Kidney epithelial cell (primary cell): ENCODE data around the gene ETV7. TPM values are rescaled to one million over a fixed set of nuclear protein-coding genes. Genes with fewer than 3 reads are reported as not detected.

ENCODE experiments used
- DNase-seq: peaks from one replicate; pipeline ENCODE4 v3.0.0-alpha.2; 2010; ENCODE audit warnings: low read depth
- H3K27me3 ChIP-seq: 2 replicates; pipeline ENCODE4 v1.6.0; 2011; ENCODE audit warnings: low read length; ENCODE audit not compliant: control insufficient read depth, insufficient read depth
- H3K36me3 ChIP-seq: 2 replicates; pipeline ENCODE4 v1.5.1; 2011; ENCODE audit warnings: low read length; ENCODE audit not compliant: control insufficient read depth, insufficient read depth
- H3K4me3 ChIP-seq: 2 replicates; pipeline ENCODE4 v1.5.1; 2011; ENCODE audit warnings: low read depth, mild to moderate bottlenecking, control low read depth, low read length
- CTCF ChIP-seq: IDR thresholded peaks from 2 replicates; pipeline ENCODE4 v1.5.1; 2011; ENCODE audit warnings: mild to moderate bottlenecking, moderate library complexity, low read length, control low read depth, inconsistent platforms; ENCODE audit not compliant: insufficient read depth, poor library complexity, severe bottlenecking
- total RNA-seq: library from RNA; depleted of rRNA; stranded (reverse); fragments of >200 nt; gene quantifications from 2 replicates; pipeline ENCODE4 v1.2.3, GENCODE V29; 2015

The ETV7 gene
- total RNA-seq, 1 donor from 2014 or later = 8.4 TPM

- Histone ChIP-seq H3K27me3 (peaks cover 6% of the 10 kb centered on the region), H3K4me3 (no peak overlapping the region), H3K36me3 (no peaks in the 10 kb centered on the region)
- no peak for DNase-seq
- TF ChIP-seq CTCF = no peak
Observed at GRCh38 chr6:36376742-36377141, 10.7 kb downstream of the ETV7 start.

DNA sequence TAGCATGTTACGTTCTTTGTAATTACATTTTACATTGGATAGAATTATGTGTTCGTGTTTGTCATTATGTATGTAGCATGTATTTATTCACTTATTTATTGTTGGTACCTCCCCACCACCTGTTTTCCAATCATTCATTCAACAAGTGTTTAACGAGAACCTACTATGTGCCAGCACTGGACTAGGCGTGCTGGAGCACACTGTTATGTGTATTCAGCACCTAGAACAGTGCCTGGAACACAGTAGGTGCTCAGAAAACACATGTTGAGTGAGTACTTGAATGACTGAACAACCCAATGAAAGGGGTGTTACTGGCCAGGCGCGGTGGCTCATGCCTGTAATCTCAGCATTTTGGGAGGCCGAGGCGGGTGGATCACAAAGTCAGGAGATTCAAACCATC lies 11.3 kb downstream of the ETV7 start:
- Histone ChIP-seq H3K4me3 (no peak overlapping the region), H3K36me3 (no peaks in the 10 kb centered on the region), H3K27me3 (peaks cover 6% of the 10 kb centered on the region)
- no peak for TF ChIP-seq CTCF
- DNase-seq = no peak

GRCh38 chr6:36375644-36376155 lies 11.8 kb downstream of the ETV7 start:
- Histone ChIP-seq H3K36me3 (no peaks in the 10 kb centered on the region), H3K4me3 (no peak overlapping the region), H3K27me3 (peaks cover 6% of the 10 kb centered on the region)
- no peak for DNase-seq
- TF ChIP-seq CTCF = no peak

- Histone ChIP-seq H3K27me3 (peaks cover 6% of the 10 kb centered on the region), H3K4me3 (no peak overlapping the region), H3K36me3 (no peaks in the 10 kb centered on the region)
- no peak for DNase-seq
- TF ChIP-seq CTCF = no peak
Observed at GRCh38 chr6:36374972-36375371, 12.5 kb downstream of the ETV7 start.

- Histone ChIP-seq H3K36me3 (no peaks in the 10 kb centered on the region), H3K27me3 (peaks cover 6% of the 10 kb centered on the region), H3K4me3 (no peak overlapping the region)
- no peak for TF ChIP-seq CTCF
- DNase-seq = no peak
Observed at GRCh38 chr6:36374194-36374593, 13.3 kb downstream of the ETV7 start.

GRCh38 chr6:36373368-36374019 lies 14.0 kb downstream of the ETV7 start:
- DNase-seq = no peak
- no peak for TF ChIP-seq CTCF
- H3K27me3 ChIP-seq = peaks cover 6% of the 10 kb centered on the region
- H3K36me3 ChIP-seq = no peaks in the 10 kb centered on the region
- H3K4me3 ChIP-seq = no peak overlapping the region
